NCI-H1436 (cell line): ENCODE results near the gene DCTN3.

Experiments used
- DNase-seq: peaks from one replicate; lab custom pipeline; 2025; lab: John Stamatoyannopoulos, UW

DCTN3 gene

DNA sequence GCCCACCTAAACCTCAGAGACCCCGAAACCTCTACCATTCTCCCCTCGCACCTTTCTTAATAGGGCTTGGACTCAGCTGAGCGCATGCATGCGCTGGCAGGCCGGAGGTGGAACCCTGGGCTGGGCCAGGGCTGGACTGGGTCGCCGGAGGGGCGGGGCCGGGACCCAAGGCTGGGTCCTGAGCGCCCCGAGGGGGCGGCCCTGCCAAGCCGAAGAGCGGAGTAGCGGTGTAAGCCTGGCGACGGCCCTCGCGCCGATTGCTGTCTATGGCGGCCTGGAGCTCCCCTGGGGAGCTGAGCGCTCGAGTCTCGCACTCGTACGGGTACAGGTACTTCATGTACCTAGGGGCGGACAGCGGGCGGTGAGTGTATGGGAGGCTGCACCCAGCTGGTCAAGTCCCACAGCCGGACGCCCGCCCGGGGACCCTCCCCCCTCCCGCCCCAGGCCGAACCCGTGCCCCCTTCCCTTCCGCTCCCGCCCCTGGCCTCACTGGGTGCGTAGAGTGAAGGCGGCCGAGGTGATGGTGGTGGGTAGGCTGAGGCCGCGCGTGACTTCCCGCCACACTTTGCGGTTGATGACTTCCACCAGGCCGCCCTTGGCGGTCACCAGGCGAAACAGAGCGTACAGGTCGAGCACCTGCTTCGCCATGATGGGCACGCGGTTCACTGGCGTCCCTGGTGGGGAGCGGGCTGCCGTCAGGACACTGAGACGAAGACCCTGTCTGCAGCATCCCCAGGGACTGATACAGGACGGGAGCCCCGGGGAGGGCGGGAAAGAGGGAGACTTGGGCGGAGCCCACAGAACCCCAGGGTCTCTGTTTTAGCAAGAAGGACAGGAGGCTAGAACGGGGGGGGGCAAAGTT lies 3.3 kb upstream of the DCTN3 start:
- DNase-seq: no peak

DNA sequence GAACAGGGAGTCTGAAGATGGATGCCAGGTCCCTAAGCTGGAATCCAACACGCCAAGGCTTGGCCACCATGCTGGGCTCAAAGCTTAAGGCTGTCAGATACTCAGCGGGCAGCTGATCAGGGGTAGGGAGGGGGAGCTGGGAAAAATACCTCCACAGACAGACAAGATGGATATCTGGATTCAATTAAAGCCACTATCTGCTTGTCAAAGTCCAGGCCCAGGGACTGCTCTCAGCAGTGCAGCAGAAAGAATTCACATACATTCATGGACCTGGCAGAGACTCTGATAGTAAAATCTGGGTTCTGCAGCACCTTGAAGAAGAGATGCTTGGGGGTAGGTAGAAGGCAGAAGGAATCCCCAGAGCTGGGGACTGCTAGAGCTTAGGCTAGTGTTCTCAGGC lies 5.2 kb downstream of the DCTN3 start:
- DNase-seq: no peak

DNA sequence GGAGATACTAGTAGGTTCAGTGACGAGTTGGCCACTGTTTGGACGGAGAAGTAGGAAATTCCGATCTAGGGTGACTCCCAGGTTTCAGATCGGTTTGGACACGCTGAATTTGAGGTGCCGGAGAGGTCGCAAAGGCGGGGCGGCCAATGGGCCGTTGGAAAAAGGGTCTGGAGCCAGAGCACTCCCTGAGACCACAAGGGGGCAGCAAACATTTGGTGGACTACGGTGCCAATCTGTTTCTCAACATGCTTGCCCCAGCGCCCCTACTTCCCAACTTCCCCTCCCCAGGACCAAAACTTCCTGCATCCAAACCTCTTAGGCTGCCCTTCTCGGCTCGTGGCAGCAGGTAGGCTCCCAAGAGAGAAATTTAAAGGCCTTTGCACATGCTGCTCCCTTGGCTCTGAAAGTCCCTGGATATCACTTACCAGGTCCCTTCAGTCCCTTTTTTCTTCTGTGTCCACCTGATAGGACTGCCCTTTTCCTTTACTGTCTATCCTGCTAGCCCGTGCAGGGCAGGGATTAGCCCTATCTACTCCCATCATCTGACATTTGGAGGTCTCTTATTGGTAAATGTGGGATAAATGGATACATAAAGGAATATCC lies 7.4 kb downstream of the DCTN3 start:
- DNase-seq: peak; percentile 74

DNA sequence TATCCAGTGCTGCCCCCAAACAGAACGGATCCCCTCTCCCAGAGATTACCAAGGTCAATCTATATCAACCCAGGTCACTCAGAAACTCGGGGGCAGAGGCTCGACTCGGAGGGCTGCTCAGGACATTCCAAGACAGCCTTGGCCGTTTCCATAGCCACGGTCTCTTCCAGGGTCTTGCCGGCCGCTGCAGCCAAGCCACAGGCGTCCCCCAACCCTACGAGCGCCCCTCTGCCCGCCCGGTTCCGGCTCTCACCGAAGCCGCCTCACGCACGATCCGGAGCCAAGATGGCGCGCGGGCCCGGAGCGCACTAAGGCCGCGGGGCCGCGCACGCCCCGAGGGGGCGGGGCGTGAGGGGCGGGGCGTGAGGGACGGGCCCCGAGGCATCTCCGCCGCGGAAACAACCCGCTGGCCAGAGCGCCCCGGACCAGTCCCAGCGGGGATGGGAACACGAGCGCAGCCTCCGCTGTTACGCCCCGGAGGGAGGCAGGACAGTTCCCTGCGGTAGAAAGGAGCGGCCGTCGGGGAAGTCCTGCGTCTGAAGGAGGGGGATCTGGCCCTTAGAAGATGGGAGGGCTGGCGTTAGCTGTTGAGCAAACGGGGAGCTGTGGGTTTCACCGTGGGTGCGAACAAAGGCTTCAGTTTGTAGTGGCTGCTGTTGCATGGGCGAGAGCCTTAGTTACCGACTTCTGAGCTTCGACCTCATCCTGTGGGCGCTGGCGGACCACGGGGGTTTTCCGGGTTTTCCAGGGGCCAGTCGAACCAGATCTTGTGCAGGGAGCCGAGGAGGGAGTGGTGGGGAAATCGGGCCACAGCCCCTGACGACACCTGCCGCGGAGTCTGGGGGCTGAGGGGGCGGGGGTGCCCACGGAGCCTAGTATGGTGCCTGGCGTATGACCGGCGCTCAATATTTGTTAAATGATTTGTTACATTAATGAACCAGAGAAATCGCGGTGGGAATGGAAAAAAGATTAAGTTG lies 8.2 kb downstream of the DCTN3 start, which contains the start of gene RPP25L:
Gene RPP25L, minus strand, starts transcription at position 287 of the 977 bp plus-strand sequence. CDS start 801 bp downstream, outside the sequence.
- peak; percentile 83 for DNase-seq

DNA sequence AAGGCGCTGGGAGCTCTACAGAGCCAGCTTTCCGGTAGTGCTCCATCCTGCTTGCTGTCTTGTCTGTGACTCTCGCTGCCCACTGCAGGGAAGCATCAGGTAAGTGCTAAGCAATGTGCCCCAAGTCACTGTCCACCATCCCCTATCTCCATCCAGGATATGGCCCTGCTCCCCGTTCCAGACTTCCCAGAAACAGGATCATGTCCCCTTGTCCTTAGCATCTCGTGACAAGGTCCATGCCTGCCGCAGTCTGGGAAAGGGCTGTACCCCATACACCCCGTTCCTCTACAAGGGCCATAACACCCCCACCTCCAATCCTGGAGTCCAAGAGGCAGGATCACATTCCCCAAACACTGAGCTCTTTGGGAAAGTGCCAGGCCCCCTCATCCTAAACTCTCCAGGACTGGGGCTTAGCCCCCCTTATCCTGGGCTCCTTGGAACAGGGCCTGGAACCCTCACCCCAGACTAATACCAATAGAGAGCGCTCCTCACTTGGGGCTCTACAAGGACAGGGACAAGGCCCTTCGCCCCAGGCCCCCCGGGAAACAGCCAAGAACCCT lies 9.0 kb downstream of the DCTN3 start:
- DNase-seq: no peak

DNA sequence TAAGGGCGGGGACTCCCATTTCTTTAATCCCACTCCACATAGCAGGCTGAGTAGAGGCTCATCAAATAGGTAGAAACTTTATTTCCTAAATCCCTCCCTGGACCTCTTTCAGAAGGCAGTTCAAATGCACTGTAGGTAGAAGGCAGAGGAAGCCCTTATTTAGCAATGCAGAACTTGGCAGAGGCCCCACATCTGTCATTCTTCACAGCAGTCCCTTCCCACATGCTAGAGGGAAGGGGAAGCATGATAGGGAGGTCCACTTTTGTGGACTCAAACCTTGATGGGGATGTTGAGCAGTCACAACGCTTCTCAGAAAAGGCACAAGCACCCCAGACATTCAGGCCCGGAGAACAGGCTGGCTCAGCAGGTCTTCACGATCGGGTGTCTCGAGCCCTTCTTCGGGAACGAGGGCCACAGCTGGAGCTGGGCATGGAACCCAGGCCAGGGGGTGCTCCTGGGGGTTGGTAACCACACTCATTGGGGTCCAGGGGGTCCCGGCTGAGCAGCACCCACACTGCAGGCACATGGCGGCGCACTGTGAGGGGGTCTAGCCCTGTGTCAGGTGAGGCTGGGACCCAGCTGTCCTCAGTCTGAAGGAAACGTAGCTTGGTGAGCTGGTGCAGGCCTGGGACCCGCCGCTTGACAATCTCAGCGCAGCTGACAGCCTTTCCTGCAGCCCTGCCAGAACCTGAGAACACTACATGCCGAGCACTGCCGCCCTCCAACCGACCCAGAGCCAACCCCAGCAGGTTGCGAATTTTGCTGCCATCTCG lies 9.7 kb downstream of the DCTN3 start:
- DNase-seq: no peak

DNA sequence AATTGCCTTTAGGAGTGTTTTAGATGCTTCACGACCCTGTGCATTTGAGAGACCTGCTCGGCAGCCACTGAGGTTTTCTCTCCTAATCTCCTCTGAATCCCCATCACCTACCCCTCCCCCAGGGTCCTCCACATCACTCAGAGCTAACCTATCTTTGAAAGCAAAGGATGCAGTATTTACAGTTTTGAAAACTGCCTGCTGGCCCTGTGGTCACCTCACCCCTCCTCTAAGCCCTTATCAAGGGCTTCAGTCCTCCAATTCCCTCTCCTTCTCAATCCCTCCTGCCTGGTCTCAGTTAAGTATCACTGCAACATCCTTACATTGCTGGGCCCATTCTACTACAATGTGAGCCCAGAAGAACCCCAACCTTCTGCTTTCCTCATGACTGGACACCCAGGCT lies 13.0 kb downstream of the DCTN3 start:
- DNase-seq: no peak

DNA sequence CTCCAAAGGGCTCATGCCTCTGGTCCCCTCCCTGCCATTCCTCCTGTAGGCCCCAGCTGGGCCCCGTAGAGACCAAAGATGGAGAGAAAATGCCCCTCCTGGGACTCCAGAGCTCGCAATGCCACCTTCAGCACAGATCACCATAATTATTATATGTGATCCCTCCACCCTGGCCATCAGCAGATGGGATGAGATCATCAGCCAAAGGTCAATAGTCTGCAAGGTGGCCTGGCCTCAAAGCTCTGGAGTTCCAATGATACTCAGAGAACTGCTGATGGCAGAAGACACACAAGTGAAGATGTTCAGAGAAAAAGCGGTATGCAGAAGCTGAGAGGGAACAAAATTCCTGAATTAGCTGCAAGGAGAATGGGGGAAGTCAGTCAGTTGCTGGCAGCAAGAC lies 13.4 kb downstream of the DCTN3 start:
- no peak for DNase-seq

DNA sequence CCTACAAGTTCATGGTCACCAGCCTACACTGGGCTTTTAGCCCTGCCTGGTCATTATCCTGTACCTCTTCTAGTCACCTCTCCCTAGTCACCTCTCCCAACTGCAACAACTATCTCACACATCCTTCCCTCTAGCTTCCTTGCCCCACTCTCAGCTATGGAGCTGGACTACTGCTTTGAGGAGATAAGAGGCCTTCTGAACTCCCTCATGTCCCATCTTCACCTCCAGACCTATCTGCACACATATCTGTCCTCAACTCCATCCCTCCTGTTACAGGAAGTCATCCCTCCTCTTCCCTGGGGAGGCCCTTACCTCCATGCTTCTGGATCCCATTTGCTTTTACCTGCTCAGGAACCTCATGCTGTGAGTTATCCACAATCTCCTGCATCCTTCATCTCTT lies 14.1 kb downstream of the DCTN3 start:
- no peak for DNase-seq

DNA sequence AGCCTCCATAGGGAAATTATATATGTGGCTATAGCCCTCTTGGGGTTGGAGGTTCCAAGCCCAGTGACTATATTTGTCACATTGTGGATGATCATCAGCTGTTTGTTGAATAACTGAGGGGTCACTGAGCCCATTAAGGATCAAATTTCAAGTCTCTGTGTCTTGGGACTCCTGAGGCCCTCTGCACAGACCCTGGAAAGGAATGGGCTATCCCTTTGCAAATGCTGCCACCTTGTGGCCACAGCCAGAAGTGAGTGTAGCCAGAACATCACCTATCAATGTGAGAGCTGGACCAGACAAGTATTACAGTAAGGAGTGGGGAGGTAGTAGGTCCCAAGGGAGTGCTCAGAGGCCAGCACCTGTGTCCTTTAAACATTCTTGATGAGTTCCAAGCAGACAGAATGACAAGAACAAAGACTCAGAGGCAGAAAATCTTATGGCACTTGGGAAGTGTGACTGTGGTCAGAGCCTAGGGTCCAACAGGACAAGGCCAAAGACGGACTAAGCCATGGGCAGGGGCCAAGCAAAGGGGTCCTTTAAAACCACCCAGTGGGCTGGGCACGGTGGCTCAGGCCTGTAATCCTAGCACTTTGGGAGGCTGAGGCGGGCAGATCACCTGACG lies 16.6 kb downstream of the DCTN3 start:
- DNase-seq: peak; percentile 72

DNA sequence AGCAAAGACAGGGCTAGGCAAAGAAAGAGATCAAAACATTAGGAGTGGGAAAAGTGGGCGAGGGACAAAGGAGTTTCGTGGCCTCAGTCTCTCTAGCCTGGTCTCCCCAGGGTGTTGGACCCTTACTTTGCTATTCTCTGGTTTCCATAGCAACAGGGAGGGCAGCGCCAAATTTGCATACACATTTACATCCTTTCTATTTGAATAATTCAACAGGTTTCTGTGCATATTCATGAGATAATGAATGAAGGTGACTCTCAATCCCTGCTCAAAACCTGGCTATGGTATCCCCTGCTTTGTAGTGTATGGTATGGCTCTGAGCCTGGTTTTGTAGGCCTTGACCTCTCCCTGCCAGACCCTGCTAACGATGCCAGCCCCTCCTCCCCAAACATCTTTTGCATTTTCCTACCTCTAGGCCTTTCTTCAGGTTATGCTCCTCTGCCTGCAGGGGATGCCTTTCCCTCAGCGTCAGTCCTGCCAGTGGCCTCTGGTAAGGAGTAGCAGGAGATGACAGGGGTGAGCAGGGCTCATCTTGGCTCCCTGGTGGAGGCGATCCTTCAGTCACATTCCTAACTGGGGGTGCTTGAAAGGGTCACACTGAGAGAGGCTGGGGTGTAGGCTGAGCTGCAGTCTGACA lies 18.2 kb downstream of the DCTN3 start:
- no peak for DNase-seq

DNA sequence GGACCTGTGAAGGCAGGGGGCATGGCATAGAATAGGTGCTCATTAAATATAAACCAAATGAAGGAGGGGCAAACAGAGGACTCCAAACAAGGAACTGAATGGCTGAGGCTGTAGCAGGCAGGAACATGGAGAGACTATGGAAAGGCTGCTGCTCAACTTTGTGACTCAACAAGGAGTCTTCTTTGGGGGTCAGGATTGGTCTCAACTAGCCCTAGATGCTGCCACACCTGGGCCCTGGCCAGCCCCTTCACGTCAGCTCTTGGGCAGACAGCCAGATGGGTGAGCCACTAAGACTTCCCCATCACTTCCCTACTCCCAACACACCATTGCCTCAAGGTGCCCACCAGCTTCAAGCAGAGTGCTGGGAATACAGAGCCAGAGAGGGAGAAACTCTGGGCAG lies 19.4 kb downstream of the DCTN3 start:
- DNase-seq: no peak

DNA sequence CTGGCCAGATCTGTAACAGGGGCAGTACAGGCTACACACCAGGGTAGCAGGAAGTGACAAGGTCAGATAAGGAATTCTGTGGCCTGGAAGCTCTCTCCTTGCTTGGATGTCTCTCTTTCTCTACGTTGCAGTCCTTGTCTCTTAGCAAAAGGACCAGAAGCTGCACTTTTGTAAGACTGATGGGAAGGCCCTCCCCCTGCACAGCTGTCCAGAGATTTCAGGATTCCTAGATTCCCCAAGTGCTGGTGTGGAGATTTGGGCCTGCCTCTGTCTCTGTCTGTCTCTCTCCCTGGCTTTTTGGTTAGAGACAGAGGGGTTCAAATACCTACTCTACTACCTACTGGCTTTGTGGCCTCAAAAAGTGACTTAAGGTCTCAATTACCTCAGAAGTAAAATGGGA lies 20.7 kb downstream of the DCTN3 start:
- no peak for DNase-seq

DNA sequence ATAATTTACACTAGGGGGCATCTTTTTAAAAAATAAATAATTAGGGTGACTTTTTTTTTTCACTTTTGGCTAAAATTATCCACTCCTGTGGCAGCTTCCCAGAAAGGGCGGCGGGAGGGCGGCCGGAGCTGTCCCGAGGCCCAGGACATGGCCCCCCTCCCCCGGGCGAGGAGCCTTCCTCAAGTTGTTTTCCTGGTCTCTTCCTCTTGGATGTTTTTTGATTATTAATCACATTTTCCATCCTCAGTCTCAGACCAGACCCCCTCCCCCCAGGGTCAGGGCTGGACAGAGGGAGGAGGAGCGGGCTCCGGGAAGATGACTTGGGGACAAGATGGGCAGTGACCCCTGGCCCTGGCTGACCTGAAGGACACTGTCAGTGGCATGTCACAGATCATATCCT lies 26.1 kb downstream of the DCTN3 start:
- DNase-seq: no peak

DNA sequence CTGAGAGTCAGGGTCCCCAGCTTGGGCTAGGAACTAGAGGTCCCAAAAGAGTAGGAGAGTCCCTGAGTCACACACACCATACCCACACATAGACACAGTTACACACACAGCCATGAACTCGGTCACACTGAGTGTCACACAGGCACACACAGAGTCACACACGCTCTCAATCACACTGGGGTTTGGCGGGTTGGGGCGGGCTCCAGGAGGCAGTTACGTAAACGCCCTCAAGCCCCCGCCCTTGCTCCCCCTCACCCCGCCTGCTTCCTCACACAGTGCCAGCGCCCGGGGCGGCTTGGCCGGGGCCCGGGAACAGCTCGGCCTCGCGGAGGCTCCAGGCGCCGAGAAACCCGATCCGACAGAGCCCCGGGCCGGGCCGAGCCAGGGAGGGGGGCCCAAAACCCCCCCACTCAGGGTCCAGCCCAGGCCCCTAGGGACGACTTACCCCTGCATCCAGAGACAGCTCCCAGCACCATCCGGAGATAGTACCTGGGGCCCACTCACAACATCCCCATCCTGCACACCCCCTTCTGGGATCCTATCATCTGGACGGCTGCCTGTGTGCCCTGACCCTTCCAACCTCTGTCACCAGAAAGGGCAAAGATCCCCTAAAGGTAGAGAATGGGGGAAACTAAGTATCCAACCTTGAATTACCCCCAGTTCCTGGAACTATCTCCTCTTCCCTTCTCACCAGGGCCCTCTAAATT lies 27.2 kb downstream of the DCTN3 start:
- peak; percentile 10 for DNase-seq

DNA sequence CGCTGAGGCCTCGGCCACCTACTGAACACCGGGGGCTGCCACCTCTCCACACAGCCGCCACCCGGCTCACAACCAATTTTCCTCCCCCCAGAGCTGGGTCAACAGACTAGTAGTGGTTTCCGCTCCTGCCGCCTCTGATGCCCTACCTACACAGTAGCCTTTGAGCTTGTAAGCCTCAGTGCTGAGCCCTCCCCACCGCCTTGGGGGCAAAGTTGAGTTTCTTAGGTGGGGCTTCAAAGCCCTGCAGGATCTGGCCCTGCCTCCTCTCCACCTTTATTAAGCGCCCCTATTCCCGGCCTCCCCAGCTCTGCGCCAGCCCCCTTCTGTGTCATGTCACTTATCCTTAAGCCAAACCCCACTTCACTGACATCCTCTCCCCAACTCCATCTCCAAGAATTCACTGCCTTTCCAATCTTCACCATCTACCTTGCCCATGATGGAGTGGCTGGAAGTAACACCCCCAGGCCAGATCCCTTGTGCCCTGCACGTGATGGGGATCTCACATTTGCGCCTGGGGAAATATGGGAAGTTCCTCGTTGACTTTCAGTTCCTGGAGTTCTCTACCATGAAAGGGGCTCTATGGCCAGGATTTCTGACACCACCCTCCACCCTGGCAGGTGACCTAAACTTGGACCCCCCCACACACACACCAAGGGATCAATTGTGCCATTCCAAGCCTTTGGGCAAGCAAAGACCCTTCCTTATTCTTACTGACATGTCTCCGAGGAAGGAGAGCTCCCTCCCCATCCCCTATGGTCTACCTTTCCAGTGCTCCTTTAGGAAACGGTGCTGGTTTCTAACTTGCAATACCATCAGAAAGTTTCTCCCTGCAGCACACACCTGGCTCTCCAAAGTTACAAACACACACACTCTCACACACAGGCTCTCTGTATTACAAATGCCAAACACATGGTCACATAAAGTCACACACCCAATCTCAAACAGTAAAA lies 28.1 kb downstream of the DCTN3 start:
- no peak for DNase-seq

DNA sequence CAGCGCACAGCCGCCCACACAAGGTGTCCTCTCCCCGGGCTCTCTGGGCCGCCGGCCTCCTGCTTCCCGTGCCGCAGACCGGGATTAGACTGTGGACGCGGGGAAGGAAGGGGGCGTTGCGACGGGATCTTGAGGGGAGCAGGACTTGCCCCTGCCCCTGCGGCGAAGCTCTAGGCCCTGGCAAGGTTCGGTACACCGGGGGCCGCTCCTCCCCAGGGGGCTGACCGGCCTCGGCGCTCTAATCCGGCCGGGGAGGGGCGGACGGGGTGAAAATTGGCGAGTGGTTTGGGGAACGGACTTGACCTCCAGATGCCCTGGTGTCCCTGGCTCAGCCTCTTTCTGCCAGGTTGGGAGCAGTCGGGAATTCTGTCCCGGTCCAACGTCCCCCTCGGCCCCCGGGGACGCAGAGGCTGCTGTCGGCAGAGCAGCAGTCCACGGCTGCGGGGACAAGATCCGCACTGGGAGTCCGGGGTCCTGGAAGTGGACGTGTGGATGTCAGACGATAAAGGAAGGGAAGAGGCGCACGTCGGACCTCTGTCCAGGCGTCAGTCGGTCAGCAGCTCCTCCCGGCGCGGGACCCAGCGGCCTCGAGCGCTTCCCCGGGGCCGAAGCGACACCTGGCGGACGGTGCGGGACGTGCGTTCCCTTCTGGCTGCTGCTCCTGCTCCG lies 28.9 kb downstream of the DCTN3 start:
- peak; percentile 50 for DNase-seq
